ENCODE measurements around the gene FLT1.

DNA sequence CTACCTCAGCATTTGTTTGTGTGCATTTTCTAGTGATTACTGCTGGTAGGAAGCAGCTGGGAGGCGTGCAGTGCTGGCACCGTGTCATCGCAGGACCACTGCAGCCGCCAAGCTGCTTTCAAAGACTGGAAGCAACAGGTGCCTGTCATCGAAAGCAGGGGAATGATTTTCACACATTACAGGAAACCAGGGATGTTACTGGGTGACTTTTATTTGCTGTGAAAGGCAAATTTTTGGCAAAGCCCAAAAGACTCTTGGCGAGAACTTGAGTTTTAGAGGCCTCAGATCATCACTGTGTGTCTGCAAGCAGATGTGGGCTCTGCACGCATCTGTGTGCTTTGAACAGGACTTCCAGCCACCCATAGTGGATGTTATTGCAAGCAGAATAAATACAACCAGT, 176.4 kb downstream of the FLT1 start:
- TF ChIP-seq POLR2AphosphoS5 (IDR thresholded peaks at IDR 0.05; ENCODE audit: low read depth, low read length): no peak
- TF ChIP-seq, protein P1, sequence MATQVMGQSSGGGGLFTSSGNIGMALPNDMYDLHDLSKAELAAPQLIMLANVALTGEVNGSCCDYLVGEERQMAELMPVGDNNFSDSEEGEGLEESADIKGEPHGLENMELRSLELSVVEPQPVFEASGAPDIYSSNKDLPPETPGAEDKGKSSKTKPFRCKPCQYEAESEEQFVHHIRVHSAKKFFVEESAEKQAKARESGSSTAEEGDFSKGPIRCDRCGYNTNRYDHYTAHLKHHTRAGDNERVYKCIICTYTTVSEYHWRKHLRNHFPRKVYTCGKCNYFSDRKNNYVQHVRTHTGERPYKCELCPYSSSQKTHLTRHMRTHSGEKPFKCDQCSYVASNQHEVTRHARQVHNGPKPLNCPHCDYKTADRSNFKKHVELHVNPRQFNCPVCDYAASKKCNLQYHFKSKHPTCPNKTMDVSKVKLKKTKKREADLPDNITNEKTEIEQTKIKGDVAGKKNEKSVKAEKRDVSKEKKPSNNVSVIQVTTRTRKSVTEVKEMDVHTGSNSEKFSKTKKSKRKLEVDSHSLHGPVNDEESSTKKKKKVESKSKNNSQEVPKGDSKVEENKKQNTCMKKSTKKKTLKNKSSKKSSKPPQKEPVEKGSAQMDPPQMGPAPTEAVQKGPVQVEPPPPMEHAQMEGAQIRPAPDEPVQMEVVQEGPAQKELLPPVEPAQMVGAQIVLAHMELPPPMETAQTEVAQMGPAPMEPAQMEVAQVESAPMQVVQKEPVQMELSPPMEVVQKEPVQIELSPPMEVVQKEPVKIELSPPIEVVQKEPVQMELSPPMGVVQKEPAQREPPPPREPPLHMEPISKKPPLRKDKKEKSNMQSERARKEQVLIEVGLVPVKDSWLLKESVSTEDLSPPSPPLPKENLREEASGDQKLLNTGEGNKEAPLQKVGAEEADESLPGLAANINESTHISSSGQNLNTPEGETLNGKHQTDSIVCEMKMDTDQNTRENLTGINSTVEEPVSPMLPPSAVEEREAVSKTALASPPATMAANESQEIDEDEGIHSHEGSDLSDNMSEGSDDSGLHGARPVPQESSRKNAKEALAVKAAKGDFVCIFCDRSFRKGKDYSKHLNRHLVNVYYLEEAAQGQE (IDR thresholded peaks at IDR 0.05; ENCODE audit: insufficient read depth in 1 of 2, low read depth in 2 of 2, low read length in 2 of 2): no peak
- no peak for TF ChIP-seq TAF1 (IDR thresholded peaks at IDR 0.05; ENCODE audit: borderline replicate concordance, insufficient read depth, low read length)
